ENCODE measurements around the gene WIPF1. TPM values are rescaled to one million over a fixed set of nuclear protein-coding genes. Genes with fewer than 3 reads are reported as not detected.

The WIPF1 gene
- total and polyA plus RNA-seq, 2 donors (not counting 3 experiments of a cell fraction or from before 2014, with no cell fraction given), result 15.3 to 42.0 TPM

DNA sequence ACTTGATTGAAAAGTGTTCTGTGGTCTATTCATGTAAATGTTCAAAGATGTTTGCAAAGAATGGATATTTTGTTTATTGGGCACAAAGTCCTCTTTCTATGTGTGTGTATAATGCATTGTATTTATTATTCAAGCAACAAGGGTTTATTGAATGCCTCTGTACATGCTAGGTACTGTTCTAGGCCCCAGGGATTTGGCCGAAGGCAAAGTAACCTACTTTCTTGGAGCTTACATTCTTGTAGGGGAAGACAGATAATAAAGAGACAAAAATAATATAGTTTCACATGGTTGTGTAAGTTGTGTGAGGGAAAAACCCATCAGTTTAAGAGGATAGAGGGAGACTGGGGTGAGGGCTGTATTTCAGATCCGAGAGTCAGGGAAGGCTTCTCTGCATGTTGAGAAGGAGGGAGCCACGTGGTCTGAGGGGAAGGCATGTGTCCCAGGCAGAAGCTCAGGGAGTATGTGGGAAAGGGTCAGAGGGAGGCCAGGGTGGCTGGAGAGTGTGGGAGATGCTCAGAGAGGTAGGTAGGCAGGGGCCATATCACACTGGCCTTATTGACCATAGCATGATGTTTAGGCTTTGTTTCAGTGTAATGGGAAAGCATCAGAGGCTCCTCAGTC is 70.4 kb downstream of the WIPF1 start:
- no peaks in the 10 kb centered on the region for H4K20me1 ChIP-seq (replicated peaks; ENCODE audit: control insufficient read depth, extremely low read depth, insufficient read depth, low read length)
- H3K4me1 ChIP-seq (ENCODE audit: control insufficient read depth, extremely low read depth, insufficient read depth, low read length), result no peaks in the 10 kb centered on the region
- no peak overlapping the region for H3K9ac ChIP-seq (replicated peaks; ENCODE audit: extremely low read depth, insufficient read depth, low read length)
- no peaks in the 10 kb centered on the region for H3K9me3 ChIP-seq (replicated peaks; ENCODE audit: control insufficient read depth, insufficient read depth, low read length)
- no peaks in the 10 kb centered on the region for H3K36me3 ChIP-seq (ENCODE audit: control insufficient read depth in 2 of 2, extremely low read depth in 1 of 2, insufficient read depth in 2 of 2, low read length in 2 of 2)
- DNase-seq (ENCODE audit: low read depth, low spot score) (no peak), FAIRE-seq (no peak)
- no peak overlapping the region for H3K27ac ChIP-seq (ENCODE audit: insufficient read depth, low read depth, low read length)
- H3K79me2 ChIP-seq (ENCODE audit: control insufficient read depth, insufficient read depth, low read length), result no peaks in the 10 kb centered on the region
- intact Hi-C loops (cut with micrococcal nuclease) (no loop called here), dilution Hi-C loops (cut with MboI; ENCODE audit: extremely low pct_ligation_motif_present, low sequenced_read_pairs) (no loop called here)
- ChIA-PET CTCF (interaction anchor here (2.0 kb wide), 1 partner anchor 20 kb away, joined by 5 read pairs; no protein-coding TSS in a partner anchor), POLR2A (no interaction called here)
- TF ChIP-seq GATA2 (IDR thresholded peaks at IDR 0.05; ENCODE audit: insufficient read depth, insufficient read length, low read depth, low read length) (no peak), POLR2AphosphoS5 (IDR thresholded peaks at IDR 0.05; ENCODE audit: insufficient read depth, low read depth, low read length) (no peak), MYC (IDR thresholded peaks at IDR 0.05; ENCODE audit: low read depth, low read length) (no peak), FOS (IDR thresholded peaks at IDR 0.05; ENCODE audit: borderline replicate concordance, insufficient read depth, low read length) (no peak), POLR2A (IDR thresholded peaks at IDR 0.05; ENCODE audit: low read depth, low read length) (no peak), EZH2 (IDR thresholded peaks at IDR 0.05; ENCODE audit: borderline replicate concordance, low read depth, low read length, severe bottlenecking) (no peak), JUN (IDR thresholded peaks at IDR 0.05; ENCODE audit: borderline replicate concordance, insufficient read depth, insufficient read length, low read depth) (no peak)
- TF ChIP-seq, protein P1, sequence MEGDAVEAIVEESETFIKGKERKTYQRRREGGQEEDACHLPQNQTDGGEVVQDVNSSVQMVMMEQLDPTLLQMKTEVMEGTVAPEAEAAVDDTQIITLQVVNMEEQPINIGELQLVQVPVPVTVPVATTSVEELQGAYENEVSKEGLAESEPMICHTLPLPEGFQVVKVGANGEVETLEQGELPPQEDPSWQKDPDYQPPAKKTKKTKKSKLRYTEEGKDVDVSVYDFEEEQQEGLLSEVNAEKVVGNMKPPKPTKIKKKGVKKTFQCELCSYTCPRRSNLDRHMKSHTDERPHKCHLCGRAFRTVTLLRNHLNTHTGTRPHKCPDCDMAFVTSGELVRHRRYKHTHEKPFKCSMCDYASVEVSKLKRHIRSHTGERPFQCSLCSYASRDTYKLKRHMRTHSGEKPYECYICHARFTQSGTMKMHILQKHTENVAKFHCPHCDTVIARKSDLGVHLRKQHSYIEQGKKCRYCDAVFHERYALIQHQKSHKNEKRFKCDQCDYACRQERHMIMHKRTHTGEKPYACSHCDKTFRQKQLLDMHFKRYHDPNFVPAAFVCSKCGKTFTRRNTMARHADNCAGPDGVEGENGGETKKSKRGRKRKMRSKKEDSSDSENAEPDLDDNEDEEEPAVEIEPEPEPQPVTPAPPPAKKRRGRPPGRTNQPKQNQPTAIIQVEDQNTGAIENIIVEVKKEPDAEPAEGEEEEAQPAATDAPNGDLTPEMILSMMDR (IDR thresholded peaks at IDR 0.05; ENCODE audit: extremely low read depth in 1 of 2, insufficient read depth in 1 of 2, low read depth in 1 of 2, low read length in 2 of 2), result no peak
- TF ChIP-seq, protein P2, sequence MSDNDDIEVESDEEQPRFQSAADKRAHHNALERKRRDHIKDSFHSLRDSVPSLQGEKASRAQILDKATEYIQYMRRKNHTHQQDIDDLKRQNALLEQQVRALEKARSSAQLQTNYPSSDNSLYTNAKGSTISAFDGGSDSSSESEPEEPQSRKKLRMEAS (IDR thresholded peaks at IDR 0.05; ENCODE audit: insufficient read depth, insufficient read length), result no peak
- H3K4me2 ChIP-seq (ENCODE audit: insufficient read depth, low read length), result no peak overlapping the region
- no peak overlapping the region for H2AFZ ChIP-seq (ENCODE audit: low read depth, low read length)
- no peaks in the 10 kb centered on the region for H3K9me1 ChIP-seq (replicated peaks; ENCODE audit: control insufficient read depth, extremely low read depth, insufficient read depth, low read length)
- no peak overlapping the region for H3K4me3 ChIP-seq (replicated peaks in 1 of 3; ENCODE audit: insufficient read depth in 1 of 3, low read depth in 1 of 3, low read length in 3 of 3)
- no TSS peak for BruUV-seq (replicated peaks)
- H3K27me3 ChIP-seq (ENCODE audit: control insufficient read depth in 2 of 2, insufficient read depth in 2 of 2, low read length in 2 of 2), result peaks cover 4 to 5% of the 10 kb centered on the region in 2 experiments

Measured in endothelial cell of umbilical vein (primary cell).